IMR-90 (cell line): ENCODE data around the gene NQO2.
A peak's percentile ranks its signal among the peaks of the same experiment; 100 is the strongest.

Experiments
- BHLHE40 ChIP-seq: fragments of 150-350 bp; IDR thresholded peaks from 2 replicates; pipeline ENCODE4 v1.6.1; 2016; ENCODE audit warnings: mild to moderate bottlenecking, low read depth, low read length
- CHD1 ChIP-seq: IDR thresholded peaks from 2 replicates; pipeline ENCODE4 v1.6.1; 2012; ENCODE audit warnings: low read depth, low read length, improper control_type of control experiment
- FOS ChIP-seq: fragments of 150-350 bp; IDR thresholded peaks from 2 replicates; pipeline ENCODE4 v1.6.1; 2016; ENCODE audit warnings: low read depth, low read length
- MAZ ChIP-seq: IDR thresholded peaks from 2 replicates; pipeline ENCODE4 v1.6.1; 2012; ENCODE audit warnings: low read depth, mild to moderate bottlenecking, low read length, improper control_type of control experiment, moderate library complexity, borderline replicate concordance
- POLR2A ChIP-seq: IDR thresholded peaks from 2 replicates; pipeline ENCODE4 v1.6.1; 2012; ENCODE audit warnings: mild to moderate bottlenecking, low read depth, low read length
- RAD21 ChIP-seq: IDR thresholded peaks from 2 replicates; pipeline ENCODE4 v1.6.1; 2012; ENCODE audit warnings: low read length, improper control_type of control experiment
- RCOR1 ChIP-seq: IDR thresholded peaks from 2 replicates; pipeline ENCODE4 v1.6.1; 2012; ENCODE audit warnings: mild to moderate bottlenecking, low read length, improper control_type of control experiment; ENCODE audit not compliant: insufficient replicate concordance
- RFX5 ChIP-seq: IDR thresholded peaks from 2 replicates; pipeline ENCODE4 v1.8.0; 2012; ENCODE audit warnings: low read depth, mild to moderate bottlenecking, low read length, moderate library complexity
- SMC3 ChIP-seq: fragments of 150-350 bp; IDR thresholded peaks from 2 replicates; pipeline ENCODE4 v1.6.1; 2016; ENCODE audit warnings: low read depth, mild to moderate bottlenecking, antibody characterized with exemption, low read length, moderate library complexity
- TF ChIP-seq, protein P1 (sequence below): fragments of 150-350 bp; IDR thresholded peaks from 2 replicates; pipeline ENCODE4 v1.6.1; 2016; ENCODE audit warnings: low read depth, mild to moderate bottlenecking, low read length, moderate library complexity, borderline replicate concordance
- TF ChIP-seq, protein P2 (sequence below): conservative IDR thresholded peaks from 2 replicates; pipeline ENCODE4 v1.5.1; 2012; ENCODE audit warnings: mild to moderate bottlenecking, low read depth, low read length, improper control_type of control experiment
- TF ChIP-seq, protein P3 (sequence below): fragments of 150-350 bp; IDR thresholded peaks from 2 replicates; pipeline ENCODE4 v1.6.1; 2017; ENCODE audit warnings: mild to moderate bottlenecking, antibody characterized with exemption, low read length, low read depth

DNA sequence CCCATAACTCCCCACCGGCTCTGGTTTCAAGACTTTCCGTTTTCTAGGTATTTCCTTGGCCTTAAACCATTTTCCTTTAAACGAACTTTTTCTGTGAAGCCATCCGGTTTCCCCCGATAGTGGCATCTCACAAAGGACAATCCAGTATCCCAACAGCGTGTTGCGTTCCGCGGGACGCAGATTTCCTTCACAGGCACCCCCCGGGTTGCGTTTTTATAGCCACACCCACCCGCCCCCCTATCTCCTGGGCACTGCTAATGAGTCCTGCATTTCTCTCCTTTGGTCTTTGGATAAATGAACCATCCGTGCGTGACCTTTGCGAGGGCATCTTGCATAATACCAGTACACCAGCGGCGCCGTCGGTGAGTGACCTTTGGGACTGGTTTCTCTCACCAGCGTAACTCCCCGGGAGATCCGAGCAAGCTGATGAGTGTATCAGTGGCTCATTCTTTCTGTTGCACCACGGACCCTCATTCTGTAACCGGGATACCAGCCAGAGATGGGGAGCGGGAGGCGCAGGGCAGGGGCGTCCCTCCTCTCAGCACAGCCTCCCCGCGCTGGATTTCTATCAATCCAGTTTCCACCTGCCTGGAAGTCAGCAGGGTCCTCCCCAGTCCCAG lies 586 bp upstream of the NQO2 start:
- TF ChIP-seq, protein P1, sequence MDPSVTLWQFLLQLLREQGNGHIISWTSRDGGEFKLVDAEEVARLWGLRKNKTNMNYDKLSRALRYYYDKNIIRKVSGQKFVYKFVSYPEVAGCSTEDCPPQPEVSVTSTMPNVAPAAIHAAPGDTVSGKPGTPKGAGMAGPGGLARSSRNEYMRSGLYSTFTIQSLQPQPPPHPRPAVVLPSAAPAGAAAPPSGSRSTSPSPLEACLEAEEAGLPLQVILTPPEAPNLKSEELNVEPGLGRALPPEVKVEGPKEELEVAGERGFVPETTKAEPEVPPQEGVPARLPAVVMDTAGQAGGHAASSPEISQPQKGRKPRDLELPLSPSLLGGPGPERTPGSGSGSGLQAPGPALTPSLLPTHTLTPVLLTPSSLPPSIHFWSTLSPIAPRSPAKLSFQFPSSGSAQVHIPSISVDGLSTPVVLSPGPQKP: no peak
- TF ChIP-seq, protein P2, sequence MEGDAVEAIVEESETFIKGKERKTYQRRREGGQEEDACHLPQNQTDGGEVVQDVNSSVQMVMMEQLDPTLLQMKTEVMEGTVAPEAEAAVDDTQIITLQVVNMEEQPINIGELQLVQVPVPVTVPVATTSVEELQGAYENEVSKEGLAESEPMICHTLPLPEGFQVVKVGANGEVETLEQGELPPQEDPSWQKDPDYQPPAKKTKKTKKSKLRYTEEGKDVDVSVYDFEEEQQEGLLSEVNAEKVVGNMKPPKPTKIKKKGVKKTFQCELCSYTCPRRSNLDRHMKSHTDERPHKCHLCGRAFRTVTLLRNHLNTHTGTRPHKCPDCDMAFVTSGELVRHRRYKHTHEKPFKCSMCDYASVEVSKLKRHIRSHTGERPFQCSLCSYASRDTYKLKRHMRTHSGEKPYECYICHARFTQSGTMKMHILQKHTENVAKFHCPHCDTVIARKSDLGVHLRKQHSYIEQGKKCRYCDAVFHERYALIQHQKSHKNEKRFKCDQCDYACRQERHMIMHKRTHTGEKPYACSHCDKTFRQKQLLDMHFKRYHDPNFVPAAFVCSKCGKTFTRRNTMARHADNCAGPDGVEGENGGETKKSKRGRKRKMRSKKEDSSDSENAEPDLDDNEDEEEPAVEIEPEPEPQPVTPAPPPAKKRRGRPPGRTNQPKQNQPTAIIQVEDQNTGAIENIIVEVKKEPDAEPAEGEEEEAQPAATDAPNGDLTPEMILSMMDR: no peak
- TF ChIP-seq SMC3 (no peak), RFX5 (no peak), POLR2A (no peak), BHLHE40 (peak; percentile 58; the same call in 1 of the 2 replicates), MAZ (no peak), CHD1 (no peak), RCOR1 (peak; percentile 85), RAD21 (no peak), FOS (no peak)
- TF ChIP-seq, protein P3, sequence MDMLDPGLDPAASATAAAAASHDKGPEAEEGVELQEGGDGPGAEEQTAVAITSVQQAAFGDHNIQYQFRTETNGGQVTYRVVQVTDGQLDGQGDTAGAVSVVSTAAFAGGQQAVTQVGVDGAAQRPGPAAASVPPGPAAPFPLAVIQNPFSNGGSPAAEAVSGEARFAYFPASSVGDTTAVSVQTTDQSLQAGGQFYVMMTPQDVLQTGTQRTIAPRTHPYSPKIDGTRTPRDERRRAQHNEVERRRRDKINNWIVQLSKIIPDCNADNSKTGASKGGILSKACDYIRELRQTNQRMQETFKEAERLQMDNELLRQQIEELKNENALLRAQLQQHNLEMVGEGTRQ: no peak
